ENCODE data around the gene KL.

KL gene

DNA sequence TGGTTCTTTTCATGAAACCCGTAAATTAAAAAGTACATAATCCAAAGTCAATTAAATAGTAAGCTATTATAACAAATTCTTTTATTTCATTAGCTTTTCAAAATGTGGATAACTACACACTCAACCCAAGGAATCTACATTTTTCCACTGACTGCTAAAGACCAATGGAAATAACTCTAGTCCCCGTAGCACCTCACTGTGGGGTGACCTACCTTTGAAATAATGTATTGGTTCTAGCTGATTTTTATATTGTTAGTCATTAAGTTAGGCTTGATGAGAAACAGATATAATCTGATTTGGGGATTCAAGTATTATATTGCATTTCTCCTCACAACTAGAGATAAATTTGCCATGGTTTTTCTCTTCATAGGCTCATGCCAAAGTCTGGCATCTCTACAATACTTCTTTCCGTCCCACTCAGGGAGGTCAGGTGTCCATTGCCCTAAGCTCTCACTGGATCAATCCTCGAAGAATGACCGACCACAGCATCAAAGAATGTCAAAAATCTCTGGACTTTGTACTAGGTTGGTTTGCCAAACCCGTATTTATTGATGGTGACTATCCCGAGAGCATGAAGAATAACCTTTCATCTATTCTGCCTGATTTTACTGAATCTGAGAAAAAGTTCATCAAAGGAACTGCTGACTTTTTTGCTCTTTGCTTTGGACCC lies 37.3 kb downstream of the KL start:
- H3K27me3 ChIP-seq (ENCODE audit: control insufficient read depth in 1 of 2, insufficient read depth in 1 of 2, low read length in 2 of 2), result no peaks in the 10 kb centered on the region
- H4K8ac ChIP-seq (ENCODE audit: low read length), result no peak overlapping the region
- H3K4me2 ChIP-seq (ENCODE audit: low read length, poor library complexity, severe bottlenecking), result no peak overlapping the region
- no peaks in the 10 kb centered on the region for H3K9me3 ChIP-seq (ENCODE audit: control insufficient read depth, low read length)
- no peaks in the 10 kb centered on the region for H3K79me1 ChIP-seq (replicated peaks; ENCODE audit: low read length, poor library complexity, severe bottlenecking)
- no peak for DNase-seq
- no peak overlapping the region for H2BK15ac ChIP-seq (ENCODE audit: low read depth, poor library complexity, severe bottlenecking)
- no peak overlapping the region for H3K4me3 ChIP-seq (ENCODE audit: insufficient read depth in 1 of 2, low read depth in 1 of 2, low read length in 2 of 2)
- H3K36me3 ChIP-seq (ENCODE audit: control insufficient read depth in 1 of 2, insufficient read depth in 2 of 2, low read depth in 1 of 2, low read length in 2 of 2), result no peaks in the 10 kb centered on the region
- H4K91ac ChIP-seq (ENCODE audit: low read length), result no peak overlapping the region
- peak overlapping the region; percentile 82 for H3K9ac ChIP-seq (ENCODE audit: low read length)
- H2BK12ac ChIP-seq (ENCODE audit: low read length in 2 of 2), result no peak overlapping the region
- H3K23ac ChIP-seq (ENCODE audit: low read length in 2 of 2), result no peak overlapping the region
- peaks cover 4% of the 10 kb centered on the region for H3K4me1 ChIP-seq (ENCODE audit: control insufficient read depth, insufficient read depth, low read depth, low read length)
- no peak overlapping the region for H3K27ac ChIP-seq (ENCODE audit: low read length, poor library complexity, severe bottlenecking)
- H2BK120ac ChIP-seq (ENCODE audit: low read depth, low read length), result no peak overlapping the region
- no peak overlapping the region for H2AFZ ChIP-seq (ENCODE audit: low read depth, low read length)
- H3K14ac ChIP-seq (ENCODE audit: low read length in 2 of 2), result no peak overlapping the region
- no peak overlapping the region for H3K4ac ChIP-seq (ENCODE audit: low read depth in 1 of 2, low read length in 2 of 2)
- no peak overlapping the region for H2AK5ac ChIP-seq (ENCODE audit: low read length, severe bottlenecking)
- H3K18ac ChIP-seq (ENCODE audit: low read depth in 1 of 2, low read length in 2 of 2), result no peak overlapping the region
- WGBS, result 83% methylated on average over 5 of the region's 7 CpGs
- no peak overlapping the region for H2BK5ac ChIP-seq (ENCODE audit: low read depth, low read length, poor library complexity, severe bottlenecking)

- DNase-seq, result peak; percentile 34
- H3K14ac ChIP-seq (ENCODE audit: low read length in 2 of 2), result no peak overlapping the region
- no peak overlapping the region for H2BK15ac ChIP-seq (ENCODE audit: low read depth, poor library complexity, severe bottlenecking)
- H3K4ac ChIP-seq (ENCODE audit: low read depth in 1 of 2, low read length in 2 of 2), result no peak overlapping the region
- peak overlapping the region; percentile 60 for H3K9ac ChIP-seq (ENCODE audit: low read length)
- no peaks in the 10 kb centered on the region for H3K36me3 ChIP-seq (ENCODE audit: control insufficient read depth in 1 of 2, insufficient read depth in 2 of 2, low read depth in 1 of 2, low read length in 2 of 2)
- no peak overlapping the region for H3K18ac ChIP-seq (ENCODE audit: low read depth in 1 of 2, low read length in 2 of 2)
- H2BK5ac ChIP-seq (ENCODE audit: low read depth, low read length, poor library complexity, severe bottlenecking), result no peak overlapping the region
- no peaks in the 10 kb centered on the region for H3K79me1 ChIP-seq (replicated peaks; ENCODE audit: low read length, poor library complexity, severe bottlenecking)
- H3K4me1 ChIP-seq (ENCODE audit: control insufficient read depth, insufficient read depth, low read depth, low read length), result peaks cover 2% of the 10 kb centered on the region
- H4K8ac ChIP-seq (ENCODE audit: low read length), result peak overlapping the region; percentile 66
- no peaks in the 10 kb centered on the region for H3K9me3 ChIP-seq (ENCODE audit: control insufficient read depth, low read length)
- H2BK120ac ChIP-seq (ENCODE audit: low read depth, low read length), result no peak overlapping the region
- H3K4me2 ChIP-seq (ENCODE audit: low read length, poor library complexity, severe bottlenecking), result no peak overlapping the region
- H2AFZ ChIP-seq (ENCODE audit: low read depth, low read length), result no peak overlapping the region
- peak overlapping the region in 1 of 2 experiments; percentile 54 for H2BK12ac ChIP-seq (ENCODE audit: low read length in 2 of 2)
- H4K91ac ChIP-seq (ENCODE audit: low read length), result no peak overlapping the region
- no peaks in the 10 kb centered on the region for H3K27me3 ChIP-seq (ENCODE audit: control insufficient read depth in 1 of 2, insufficient read depth in 1 of 2, low read length in 2 of 2)
- WGBS, result 49% methylated on average over 5 of the region's 9 CpGs
- H2AK5ac ChIP-seq (ENCODE audit: low read length, severe bottlenecking), result no peak overlapping the region
- peak overlapping the region in 1 of 2 experiments; percentile 63 for H3K4me3 ChIP-seq (ENCODE audit: insufficient read depth in 1 of 2, low read depth in 1 of 2, low read length in 2 of 2)
- no peak overlapping the region for H3K23ac ChIP-seq (ENCODE audit: low read length in 2 of 2)
- no peak overlapping the region for H3K27ac ChIP-seq (ENCODE audit: low read length, poor library complexity, severe bottlenecking)
Measured at GRCh38 chr13:33057019-33057780, 41.0 kb downstream of the KL start.

DNA sequence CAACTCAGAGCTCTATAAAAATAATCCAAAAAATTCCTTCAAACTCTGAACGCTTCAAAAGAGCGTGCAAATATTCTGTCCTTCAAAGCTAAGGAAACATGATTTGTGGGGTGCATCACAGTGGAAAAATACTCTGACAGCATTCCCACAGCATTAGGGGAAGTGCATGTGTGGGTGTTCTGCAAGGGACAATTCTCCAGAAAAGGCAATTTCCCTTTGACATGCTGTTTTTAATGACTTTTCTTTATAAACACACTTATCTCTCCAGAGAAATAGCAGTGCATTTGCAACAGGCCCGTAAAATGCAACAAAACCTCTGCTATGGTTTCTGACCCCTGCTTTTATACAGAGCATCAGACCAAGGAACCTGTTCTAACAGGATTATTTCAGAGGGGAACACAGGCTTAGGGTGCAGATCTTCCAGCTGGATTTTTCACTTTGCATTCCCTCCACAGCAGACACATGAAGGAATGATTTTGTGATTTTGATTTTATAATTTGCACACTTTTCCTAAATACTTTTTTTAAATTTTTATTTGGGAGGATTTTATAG lies 42.6 kb downstream of the KL start:
- H3K9me3 ChIP-seq (ENCODE audit: control insufficient read depth, low read length), result no peaks in the 10 kb centered on the region
- no peaks in the 10 kb centered on the region for H3K4me1 ChIP-seq (ENCODE audit: control insufficient read depth, insufficient read depth, low read depth, low read length)
- H3K4me3 ChIP-seq (ENCODE audit: insufficient read depth in 1 of 2, low read depth in 1 of 2, low read length in 2 of 2), result no peak overlapping the region
- no peaks in the 10 kb centered on the region for H3K36me3 ChIP-seq (ENCODE audit: control insufficient read depth in 1 of 2, insufficient read depth in 2 of 2, low read depth in 1 of 2, low read length in 2 of 2)
- no peak overlapping the region for H2AFZ ChIP-seq (ENCODE audit: low read depth, low read length)
- H2BK5ac ChIP-seq (ENCODE audit: low read depth, low read length, poor library complexity, severe bottlenecking), result no peak overlapping the region
- H3K27me3 ChIP-seq (ENCODE audit: control insufficient read depth in 1 of 2, insufficient read depth in 1 of 2, low read length in 2 of 2), result no peaks in the 10 kb centered on the region
- H2AK5ac ChIP-seq (ENCODE audit: low read length, severe bottlenecking), result no peak overlapping the region
- DNase-seq, result peak; percentile 55
- H3K23ac ChIP-seq (ENCODE audit: low read length in 2 of 2), result no peak overlapping the region
- H2BK15ac ChIP-seq (ENCODE audit: low read depth, poor library complexity, severe bottlenecking), result no peak overlapping the region
- H2BK12ac ChIP-seq (ENCODE audit: low read length in 2 of 2), result no peak overlapping the region
- WGBS, result 4% methylated on average over 1 of the region's 3 CpGs
- no peak overlapping the region for H4K8ac ChIP-seq (ENCODE audit: low read length)
- H3K14ac ChIP-seq (ENCODE audit: low read length in 2 of 2), result no peak overlapping the region
- H3K4me2 ChIP-seq (ENCODE audit: low read length, poor library complexity, severe bottlenecking), result no peak overlapping the region
- no peak overlapping the region for H3K18ac ChIP-seq (ENCODE audit: low read depth in 1 of 2, low read length in 2 of 2)
- H3K27ac ChIP-seq (ENCODE audit: low read length, poor library complexity, severe bottlenecking), result no peak overlapping the region
- no peak overlapping the region for H4K91ac ChIP-seq (ENCODE audit: low read length)
- no peaks in the 10 kb centered on the region for H3K79me1 ChIP-seq (replicated peaks; ENCODE audit: low read length, poor library complexity, severe bottlenecking)
- no peak overlapping the region for H3K4ac ChIP-seq (ENCODE audit: low read depth in 1 of 2, low read length in 2 of 2)
- H2BK120ac ChIP-seq (ENCODE audit: low read depth, low read length), result no peak overlapping the region
- H3K9ac ChIP-seq (ENCODE audit: low read length), result peak overlapping the region; percentile 21

GRCh38 chr13:33060815-33061214 lies 44.6 kb downstream of the KL start:
- no peak overlapping the region for H3K4ac ChIP-seq (ENCODE audit: low read depth in 1 of 2, low read length in 2 of 2)
- H2BK15ac ChIP-seq (ENCODE audit: low read depth, poor library complexity, severe bottlenecking), result no peak overlapping the region
- no peaks in the 10 kb centered on the region for H3K36me3 ChIP-seq (ENCODE audit: control insufficient read depth in 1 of 2, insufficient read depth in 2 of 2, low read depth in 1 of 2, low read length in 2 of 2)
- no peak overlapping the region for H2AK5ac ChIP-seq (ENCODE audit: low read length, severe bottlenecking)
- no peak overlapping the region for H3K23ac ChIP-seq (ENCODE audit: low read length in 2 of 2)
- no peak for DNase-seq
- no peaks in the 10 kb centered on the region for H3K79me1 ChIP-seq (replicated peaks; ENCODE audit: low read length, poor library complexity, severe bottlenecking)
- no peaks in the 10 kb centered on the region for H3K9me3 ChIP-seq (ENCODE audit: control insufficient read depth, low read length)
- no peak overlapping the region for H4K8ac ChIP-seq (ENCODE audit: low read length)
- H3K9ac ChIP-seq (ENCODE audit: low read length), result no peak overlapping the region
- H2BK120ac ChIP-seq (ENCODE audit: low read depth, low read length), result no peak overlapping the region
- no peaks in the 10 kb centered on the region for H3K4me1 ChIP-seq (ENCODE audit: control insufficient read depth, insufficient read depth, low read depth, low read length)
- peak overlapping the region; percentile 46 to 88 for H3K18ac ChIP-seq (ENCODE audit: low read depth in 1 of 2, low read length in 2 of 2)
- H3K27me3 ChIP-seq (ENCODE audit: control insufficient read depth in 1 of 2, insufficient read depth in 1 of 2, low read length in 2 of 2), result no peaks in the 10 kb centered on the region
- H2AFZ ChIP-seq (ENCODE audit: low read depth, low read length), result no peak overlapping the region
- no peak overlapping the region for H3K4me3 ChIP-seq (ENCODE audit: insufficient read depth in 1 of 2, low read depth in 1 of 2, low read length in 2 of 2)
- no peak overlapping the region for H3K4me2 ChIP-seq (ENCODE audit: low read length, poor library complexity, severe bottlenecking)
- H4K91ac ChIP-seq (ENCODE audit: low read length), result peak overlapping the region; percentile 77
- no peak overlapping the region for H2BK5ac ChIP-seq (ENCODE audit: low read depth, low read length, poor library complexity, severe bottlenecking)
- peak overlapping the region in 1 of 2 experiments; percentile 86 for H3K14ac ChIP-seq (ENCODE audit: low read length in 2 of 2)
- WGBS, result 95% methylated on average over 15 of the region's 15 CpGs
- peak overlapping the region in 1 of 2 experiments; percentile 87 for H2BK12ac ChIP-seq (ENCODE audit: low read length in 2 of 2)
- no peak overlapping the region for H3K27ac ChIP-seq (ENCODE audit: low read length, poor library complexity, severe bottlenecking)
